H9 (cell line): ENCODE results near the gene RTTN. TPM values are rescaled to one million over a fixed set of nuclear protein-coding genes. Genes with fewer than 3 reads are reported as not detected.

Experiments
- DNase-seq: peaks from one replicate; pipeline ENCODE4 v3.0.0-alpha.2; 2017
- H2AFZ ChIP-seq: one replicate; pipeline ENCODE4 v1.6.1; 2013; ENCODE audit warnings: mild to moderate bottlenecking, low read length, control low read depth, moderate library complexity
- H2AK5ac ChIP-seq: 2 replicates; pipeline ENCODE4 v1.6.1; 2013; ENCODE audit warnings: low read length, control low read depth, mixed read lengths; ENCODE audit not compliant: insufficient read length
- H2BK120ac ChIP-seq: one replicate; pipeline ENCODE4 v1.6.1; 2013; ENCODE audit warnings: low read depth, mild to moderate bottlenecking, low read length, control low read depth, inconsistent platforms; ENCODE audit not compliant: poor library complexity, severe bottlenecking
- H2BK12ac ChIP-seq: 2 replicates; pipeline ENCODE4 v1.6.1; 2013; ENCODE audit warnings: low read length, control low read depth, mixed read lengths, low read depth; ENCODE audit not compliant: insufficient read length
- H2BK15ac ChIP-seq: 2 replicates; pipeline ENCODE4 v1.6.1; 2013; ENCODE audit warnings: low read depth, low read length, control low read depth
- H2BK20ac ChIP-seq: one replicate; pipeline ENCODE4 v1.6.1; 2013; ENCODE audit warnings: low read depth, mild to moderate bottlenecking, low read length, control low read depth, inconsistent platforms; ENCODE audit not compliant: poor library complexity, severe bottlenecking
- H2BK5ac ChIP-seq: 2 replicates; pipeline ENCODE4 v1.6.1; 2013; ENCODE audit warnings: low read length, control low read depth, mixed read lengths; ENCODE audit not compliant: insufficient read length
- H3K14ac ChIP-seq: 2 replicates; pipeline ENCODE4 v1.6.1; 2013; ENCODE audit warnings: low read length, control low read depth; ENCODE audit not compliant: insufficient read depth
- H3K18ac ChIP-seq: 2 replicates; pipeline ENCODE4 v1.6.1; 2013; ENCODE audit warnings: low read depth, mild to moderate bottlenecking, mixed read lengths, low read length, control low read depth; ENCODE audit not compliant: insufficient read length
- H3K23ac ChIP-seq: 2 replicates; pipeline ENCODE4 v1.6.1; 2013; ENCODE audit warnings: low read length, control low read depth, mixed read lengths, low read depth; ENCODE audit not compliant: insufficient read length
- H3K23me2 ChIP-seq: 2 replicates; pipeline ENCODE4 v1.6.1; 2013; ENCODE audit warnings: low read depth, mild to moderate bottlenecking, mixed read lengths, low read length, control low read depth; ENCODE audit not compliant: insufficient read length, poor library complexity, severe bottlenecking
- H3K27ac ChIP-seq: 2 replicates; pipeline ENCODE4 v1.5.1; 2013; ENCODE audit warnings: low read length, control low read depth, mixed read lengths, low read depth; ENCODE audit not compliant: insufficient read length
- H3K27me3 ChIP-seq: 2 replicates; pipeline ENCODE4 v1.6.1; 2013; ENCODE audit warnings: low read length, control low read depth, inconsistent platforms; ENCODE audit not compliant: insufficient read depth
- H3K4ac ChIP-seq: 2 replicates; pipeline ENCODE4 v1.6.1; 2013; ENCODE audit warnings: low read depth, mild to moderate bottlenecking, control low read depth, inconsistent platforms, low read length, moderate library complexity
- H3K4me1 ChIP-seq: 2 replicates; pipeline ENCODE4 v1.6.1; 2013; ENCODE audit warnings: low read length, control low read depth, inconsistent platforms; ENCODE audit not compliant: insufficient read depth
- H3K4me2 ChIP-seq: 2 replicates; pipeline ENCODE4 v1.6.1; 2013; ENCODE audit warnings: low read length, control low read depth, mixed read lengths; ENCODE audit not compliant: insufficient read length, insufficient read depth
- H3K56ac ChIP-seq: 2 replicates; pipeline ENCODE4 v1.6.1; 2013; ENCODE audit warnings: low read depth, mild to moderate bottlenecking, mixed read lengths, low read length, control low read depth; ENCODE audit not compliant: insufficient read length
- H3K79me1 ChIP-seq: 2 replicates; pipeline ENCODE4 v1.6.1; 2013; ENCODE audit warnings: low read depth, mild to moderate bottlenecking, moderate library complexity, low read length, control low read depth, inconsistent platforms; ENCODE audit not compliant: insufficient read depth, poor library complexity, severe bottlenecking
- H3K79me2 ChIP-seq: 2 replicates; pipeline ENCODE4 v1.6.1; 2013; ENCODE audit warnings: low read length, control low read depth, inconsistent platforms; ENCODE audit not compliant: insufficient read depth
- H3K9ac ChIP-seq: 2 replicates; pipeline ENCODE4 v1.6.1; 2013; ENCODE audit warnings: low read length, control low read depth, mixed read lengths; ENCODE audit not compliant: insufficient read length; ENCODE audit errors: extremely low read depth
- H3K9me3 ChIP-seq: one replicate; pipeline ENCODE4 v1.6.1; 2013; ENCODE audit warnings: low read depth, low read length, inconsistent platforms; ENCODE audit not compliant: control insufficient read depth
- H3T11ph ChIP-seq: one replicate; pipeline ENCODE4 v1.6.1; 2013; ENCODE audit warnings: mild to moderate bottlenecking, low read length, control low read depth, inconsistent platforms
- H4K20me1 ChIP-seq: one replicate; pipeline ENCODE4 v1.6.1; 2013; ENCODE audit not compliant: control insufficient read depth, insufficient read length, insufficient read depth
- H4K5ac ChIP-seq: 2 replicates; pipeline ENCODE4 v1.6.1; 2013; ENCODE audit warnings: low read depth, mild to moderate bottlenecking, mixed read lengths, low read length, control low read depth; ENCODE audit not compliant: insufficient read length
- H4K8ac ChIP-seq: replicated peaks from 2 replicates; pipeline ENCODE4 v1.6.1; 2013; ENCODE audit warnings: low read length, control low read depth, mixed read lengths, low read depth; ENCODE audit not compliant: insufficient read length
- H4K91ac ChIP-seq: 2 replicates; pipeline ENCODE4 v1.6.1; 2013; ENCODE audit warnings: low read depth, mild to moderate bottlenecking, moderate library complexity, mixed read lengths, low read length, control low read depth; ENCODE audit not compliant: insufficient read length
- H3K27ac Mint-ChIP-seq, 3 experiments: 2 replicates in 2 of 3; 3 replicates in 1 of 3; pipeline ENCODE4 v1.8.0; 2020 to 2021; ENCODE audit warnings: mixed read lengths in 3 of 3, mild to moderate bottlenecking in 1 of 3, moderate library complexity in 1 of 3
- H3K27me3 Mint-ChIP-seq: 2 replicates; pipeline ENCODE4 v1.8.0; 2021; ENCODE audit warnings: low read depth, mild to moderate bottlenecking, moderate library complexity, mixed read lengths
- H3K36me3 Mint-ChIP-seq, 3 experiments: 2 replicates in 2 of 3; 3 replicates in 1 of 3; pipeline ENCODE4 v1.8.0; 2020 to 2021; ENCODE audit warnings: low read depth in 3 of 3, mixed read lengths in 3 of 3; ENCODE audit not compliant: insufficient read depth in 1 of 3
- H3K4me1 Mint-ChIP-seq, 2 experiments: 2 replicates each; pipeline ENCODE4 v1.8.0; 2020; ENCODE audit warnings: mixed read lengths in 2 of 2
- H3K4me3 Mint-ChIP-seq, 2 experiments: 2 replicates in 1 of 2; 3 replicates in 1 of 2; pipeline ENCODE4 v1.8.0; 2020 to 2021; ENCODE audit warnings: mild to moderate bottlenecking in 2 of 2, mixed read lengths in 2 of 2, moderate library complexity in 1 of 2
- H3K9me3 Mint-ChIP-seq, 2 experiments: 2 replicates in 1 of 2; 3 replicates in 1 of 2; pipeline ENCODE4 v1.8.0; 2020; ENCODE audit warnings: mild to moderate bottlenecking in 2 of 2, mixed read lengths in 2 of 2, moderate library complexity in 1 of 2
- WGBS: extraction: QIAGEN DNeasy Blood & Tissue Kit; methylation state at CpG from one replicate; pipeline ENCODE4 v1.1.7; 2013; ENCODE audit warnings: missing lambda C conversion rate, low lambda C conversion rate, mixed read lengths; ENCODE audit not compliant: insufficient read length; ENCODE audit errors: extremely low coverage; 5-methylcytosine and 5-hydroxymethylcytosine counted together
- total RNA-seq: library from RNA; stranded (reverse); gene quantifications from 2 replicates; pipeline ENCODE4 v1.2.1, GENCODE V29; 2021
- TF ChIP-seq, protein P1 (sequence below): fragments of 200-600 bp; sonication (generic); conservative IDR thresholded peaks from 3 replicates; pipeline ENCODE4 v1.8.0; 2021; ENCODE audit warnings: antibody characterized with exemption, mild to moderate bottlenecking

The RTTN gene
- total RNA-seq, 1 experiment from 2014 or later: 17.6 TPM

- Histone ChIP-seq H2BK20ac (no peak overlapping the region), H3K4me1 (peaks cover 3% of the 10 kb centered on the region; the same call in 1 of the 2 replicates), H2BK5ac (no peak overlapping the region), H4K20me1 (no peaks in the 10 kb centered on the region), H3K27ac (no peak overlapping the region), H3K4ac (no peak overlapping the region), H2BK12ac (no peak overlapping the region), H2AK5ac (no peak overlapping the region), H3K27me3 (no peaks in the 10 kb centered on the region), H2BK15ac (no peak overlapping the region), H3K9ac (no peak overlapping the region), H3K4me2 (no peak overlapping the region), H4K91ac (no peak overlapping the region), H3K9me3 (no peaks in the 10 kb centered on the region), H3K79me2 (no peaks in the 10 kb centered on the region), H4K8ac (no peak overlapping the region), H3K56ac (no peak overlapping the region), H3K14ac (0 out of 2 replicates have a peak overlapping the region, but pooled peaks have one; percentile 75), H3T11ph (no peak overlapping the region), H3K79me1 (no peaks in the 10 kb centered on the region), H2BK120ac (no peak overlapping the region), H3K23ac (no peak overlapping the region), H2AFZ (no peak overlapping the region), H3K23me2 (no peaks in the 10 kb centered on the region), H3K18ac (no peak overlapping the region), H4K5ac (no peak overlapping the region)
- no CpG with 5 or more reads among the region's 8 CpGs for WGBS
- H3K9me3 Mint-ChIP-seq: no peaks in the 10 kb centered on the region
- DNase-seq: no peak
- no peak overlapping the region for H3K4me3 Mint-ChIP-seq
- TF ChIP-seq, protein P1, sequence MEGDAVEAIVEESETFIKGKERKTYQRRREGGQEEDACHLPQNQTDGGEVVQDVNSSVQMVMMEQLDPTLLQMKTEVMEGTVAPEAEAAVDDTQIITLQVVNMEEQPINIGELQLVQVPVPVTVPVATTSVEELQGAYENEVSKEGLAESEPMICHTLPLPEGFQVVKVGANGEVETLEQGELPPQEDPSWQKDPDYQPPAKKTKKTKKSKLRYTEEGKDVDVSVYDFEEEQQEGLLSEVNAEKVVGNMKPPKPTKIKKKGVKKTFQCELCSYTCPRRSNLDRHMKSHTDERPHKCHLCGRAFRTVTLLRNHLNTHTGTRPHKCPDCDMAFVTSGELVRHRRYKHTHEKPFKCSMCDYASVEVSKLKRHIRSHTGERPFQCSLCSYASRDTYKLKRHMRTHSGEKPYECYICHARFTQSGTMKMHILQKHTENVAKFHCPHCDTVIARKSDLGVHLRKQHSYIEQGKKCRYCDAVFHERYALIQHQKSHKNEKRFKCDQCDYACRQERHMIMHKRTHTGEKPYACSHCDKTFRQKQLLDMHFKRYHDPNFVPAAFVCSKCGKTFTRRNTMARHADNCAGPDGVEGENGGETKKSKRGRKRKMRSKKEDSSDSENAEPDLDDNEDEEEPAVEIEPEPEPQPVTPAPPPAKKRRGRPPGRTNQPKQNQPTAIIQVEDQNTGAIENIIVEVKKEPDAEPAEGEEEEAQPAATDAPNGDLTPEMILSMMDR: no peak
- peaks cover 8 to 23% (median 22%) of the 10 kb centered on the region in 3 experiments; a peak in 6 of 7 replicates for H3K36me3 Mint-ChIP-seq
- peak overlapping the region in 1 of 3 experiments; percentile 28; a peak in 2 of 7 replicates for H3K27ac Mint-ChIP-seq
- peaks cover 10 to 16% of the 10 kb centered on the region in 2 experiments for H3K4me1 Mint-ChIP-seq
- H3K27me3 Mint-ChIP-seq: no peaks in the 10 kb centered on the region
Measured at GRCh38 chr18:70156886-70157285, 48.6 kb downstream of the RTTN start.
